Ramos (cell line): ENCODE results near the gene ARSJ.

Experiments used
- in situ Hi-C: fragments of 300-500 bp; cut with MboI; formaldehyde crosslinking; loops from one replicate; pipeline ENCODE4 v1.14.3; 2022; ENCODE audit warnings: low sequenced_read_pairs; ENCODE audit not compliant: unreplicated experiment

ARSJ gene

GRCh38 chr4:113905301-113905700 lies 74.1 kb downstream of the ARSJ start:
- in situ Hi-C loops, result no loop called here

- in situ Hi-C loops, result no loop called here
Measured at GRCh38 chr4:113904877-113905276, 74.6 kb downstream of the ARSJ start.

GRCh38 chr4:113901994-113902787 lies 77.3 kb downstream of the ARSJ start:
- in situ Hi-C loops, result no loop called here

GRCh38 chr4:113899271-113900070 lies 80.0 kb downstream of the ARSJ start:
- in situ Hi-C loops, result no loop called here

GRCh38 chr4:113893546-113893945 lies 85.9 kb downstream of the ARSJ start:
- in situ Hi-C loops, result no loop called here

GRCh38 chr4:113888006-113888405 lies 91.4 kb downstream of the ARSJ start:
- in situ Hi-C loops, result no loop called here

- in situ Hi-C loops, result no loop called here
Measured at GRCh38 chr4:113885291-113885690, 94.2 kb downstream of the ARSJ start.

GRCh38 chr4:113884655-113885054 lies 94.8 kb downstream of the ARSJ start:
- in situ Hi-C loops, result no loop called here

- in situ Hi-C loops, result no loop called here
Measured at GRCh38 chr4:113882668-113883067, 96.8 kb downstream of the ARSJ start.

- in situ Hi-C loops, result no loop called here
Measured at GRCh38 chr4:113881256-113881655, 98.2 kb downstream of the ARSJ start.

- in situ Hi-C loops, result no loop called here
Measured at GRCh38 chr4:113880240-113881028, 99.0 kb downstream of the ARSJ start.

GRCh38 chr4:113878668-113879067 lies 100.8 kb downstream of the ARSJ start:
- in situ Hi-C loops, result no loop called here

- in situ Hi-C loops, result no loop called here
Measured at GRCh38 chr4:113874480-113874879, 105.0 kb downstream of the ARSJ start.

- in situ Hi-C loops, result no loop called here
Measured at GRCh38 chr4:113873508-113873907, 105.9 kb downstream of the ARSJ start.

- in situ Hi-C loops, result no loop called here
Measured at GRCh38 chr4:113872426-113873260, 106.8 kb downstream of the ARSJ start.

GRCh38 chr4:113871080-113871479 lies 108.4 kb downstream of the ARSJ start:
- in situ Hi-C loops, result no loop called here

- in situ Hi-C loops, result no loop called here
Measured at GRCh38 chr4:113869743-113870375, 109.6 kb downstream of the ARSJ start.

- in situ Hi-C loops, result no loop called here
Measured at GRCh38 chr4:113866611-113867010, 112.8 kb downstream of the ARSJ start.

- in situ Hi-C loops, result no loop called here
Measured at GRCh38 chr4:113858924-113859323, 120.5 kb downstream of the ARSJ start.
